GM21515 (cell line): ENCODE results near the gene EFCAB5.
"Not testable (repeated sequence)": the region's sequence is repeated elsewhere in the genome, so short reads cannot be mapped to it uniquely, and the experiment has no call there.

Experiments used
- ATAC-seq: cut with Tn5 transposase; IDR thresholded peaks from one replicate; pipeline ENCODE4 v1.9.1; 2021; ENCODE audit not compliant: unreplicated experiment

EFCAB5 gene

DNA sequence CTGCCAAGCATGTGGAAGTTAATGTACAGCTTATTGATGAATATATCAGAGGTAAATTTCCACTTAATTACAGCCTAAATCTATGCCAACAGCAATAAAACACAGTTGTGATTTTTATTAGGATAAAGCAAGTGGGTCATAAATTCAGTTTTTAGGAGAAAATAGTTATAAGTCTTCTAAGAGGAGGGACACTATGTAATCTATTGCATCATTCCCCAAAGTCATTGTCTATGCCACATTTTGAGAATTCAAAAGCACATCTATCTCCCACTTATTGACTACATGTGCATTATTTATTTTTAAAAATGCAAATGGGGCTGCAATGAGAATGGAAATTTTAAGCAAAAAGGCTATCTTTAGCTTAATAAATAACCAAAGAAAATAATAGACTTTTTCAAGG, 151.5 kb downstream of the EFCAB5 start:
- ATAC-seq = no peak

- no peak for ATAC-seq
Measured at GRCh38 chr17:30093463-30094147, 152.2 kb downstream of the EFCAB5 start.

- no peak for ATAC-seq
Measured at GRCh38 chr17:30095507-30096244, 154.2 kb downstream of the EFCAB5 start.

DNA sequence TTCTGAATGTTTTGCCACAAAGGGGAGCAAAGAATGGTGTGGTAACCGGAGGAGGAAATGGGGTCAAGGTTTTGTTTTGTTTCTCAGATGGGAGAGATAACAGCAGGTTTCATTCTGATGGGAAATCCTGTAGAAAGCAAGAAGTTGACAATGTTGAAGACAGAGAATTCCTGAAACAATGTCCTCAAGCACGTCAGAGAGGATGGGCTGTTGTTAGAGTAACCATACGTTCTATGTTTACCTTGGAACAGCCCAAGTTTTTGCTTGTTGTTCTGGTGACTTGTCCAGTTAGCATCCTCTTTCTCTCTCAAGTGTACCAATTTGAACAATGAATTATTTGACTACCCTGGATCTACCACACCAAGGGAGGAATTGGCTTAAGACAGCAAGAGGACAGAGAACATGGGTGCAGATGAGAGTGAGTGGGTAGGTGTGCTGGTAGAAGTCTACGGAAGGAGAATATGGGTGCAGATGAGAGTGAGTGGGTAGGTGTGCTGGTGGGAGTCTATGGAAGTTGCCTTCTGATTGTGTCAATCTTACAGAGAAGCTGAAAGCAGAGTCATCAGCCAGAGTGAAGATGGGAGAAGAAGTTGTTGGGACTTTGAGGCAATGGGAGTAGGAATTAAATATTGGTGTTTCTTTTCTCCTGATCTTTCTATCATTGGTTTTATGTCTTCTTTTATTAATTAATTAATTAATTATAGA, 160.4 kb downstream of the EFCAB5 start:
- no peak for ATAC-seq

DNA sequence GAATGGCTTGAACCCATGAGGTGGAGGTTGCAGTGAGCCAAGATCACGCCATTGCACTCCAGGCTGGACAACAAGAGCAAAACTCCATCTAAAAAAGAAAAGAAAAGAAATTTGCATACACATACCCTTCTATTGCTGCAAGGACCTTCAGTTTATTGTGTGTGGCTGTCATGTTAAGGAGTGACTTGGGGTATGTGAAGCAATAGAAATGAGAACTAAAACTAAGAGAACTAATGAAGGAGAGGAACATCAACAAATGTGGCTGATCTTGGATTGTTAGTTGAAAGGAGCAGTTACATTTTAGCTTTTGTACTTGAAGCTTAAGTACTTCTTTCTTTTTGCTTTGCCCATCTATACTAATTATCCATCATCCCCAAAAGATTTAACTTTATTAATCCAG, 162.5 kb downstream of the EFCAB5 start:
- no peak for ATAC-seq

DNA sequence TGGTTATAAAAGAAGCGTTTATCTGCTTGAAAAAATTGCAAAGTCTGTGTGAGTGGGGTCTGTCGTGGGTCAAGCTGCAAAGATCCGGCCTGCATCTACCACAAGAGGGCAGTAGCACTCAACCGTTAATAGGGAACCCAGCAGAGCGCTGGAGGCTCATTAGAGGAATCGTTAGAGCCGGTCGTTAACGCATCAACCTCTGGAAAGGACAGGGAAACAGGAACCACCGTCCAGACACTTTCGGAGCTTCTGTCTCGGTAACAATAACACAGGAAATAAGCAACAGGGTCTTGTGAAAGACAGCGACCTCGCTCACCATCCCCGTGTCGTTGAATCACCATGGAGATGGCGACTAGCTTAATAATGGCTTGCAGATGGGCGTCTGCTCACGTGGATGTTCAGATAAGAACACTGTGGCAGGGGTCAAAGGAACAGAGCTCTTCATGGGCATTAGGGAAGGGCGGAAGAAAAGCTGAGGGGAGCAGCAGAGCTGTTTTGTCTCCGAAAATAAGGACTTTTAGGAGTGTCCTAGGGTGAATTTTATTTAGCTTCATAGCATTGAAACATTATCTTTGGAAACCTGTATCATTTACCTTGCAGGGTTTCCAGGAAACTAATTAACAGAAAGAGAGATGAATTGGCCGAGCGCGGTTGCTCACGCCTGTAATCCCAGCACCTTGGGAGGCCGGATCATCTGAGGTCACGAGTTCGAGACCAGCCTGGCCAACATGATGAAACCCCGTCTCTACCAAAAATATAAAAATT, 163.3 kb downstream of the EFCAB5 start:
- no peak for ATAC-seq

DNA sequence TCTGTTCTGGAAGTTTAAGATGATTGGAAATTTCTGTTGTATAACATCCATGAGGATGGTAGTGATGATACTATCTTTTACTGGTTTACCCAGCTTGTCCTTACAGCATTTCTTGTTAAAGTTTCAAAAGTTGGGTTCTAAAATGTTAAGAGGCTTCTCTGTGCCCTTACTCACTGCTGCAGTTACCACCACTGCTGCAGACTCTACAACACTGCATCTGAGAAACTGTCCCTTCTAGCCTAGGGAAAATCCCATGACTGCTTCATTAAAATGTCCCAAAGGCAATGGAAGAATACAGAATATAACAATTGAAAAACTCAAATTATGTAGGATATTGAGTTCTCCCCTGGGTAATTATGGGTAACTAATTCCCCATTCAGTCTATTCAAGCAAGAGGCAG, 171.4 kb downstream of the EFCAB5 start:
- no peak for ATAC-seq

DNA sequence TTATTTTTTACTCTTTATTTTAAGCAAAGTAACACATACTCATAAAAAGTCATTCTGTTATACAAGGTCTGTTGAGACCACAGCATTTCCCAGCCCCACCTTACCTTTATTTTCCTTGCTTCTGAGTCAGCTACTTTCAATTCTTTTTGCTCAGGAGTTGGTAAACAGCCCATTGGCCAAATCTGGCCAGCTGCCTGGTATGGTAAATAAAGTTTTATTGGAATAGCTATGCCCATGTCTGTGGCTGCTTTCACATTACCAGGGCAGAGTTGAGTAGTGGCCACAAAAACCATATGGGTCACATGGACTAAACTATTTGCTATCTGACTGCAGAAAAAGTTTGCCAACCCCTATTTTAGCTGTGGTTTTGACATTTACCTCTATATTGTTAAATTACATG, 171.8 kb downstream of the EFCAB5 start:
- no peak for ATAC-seq

GRCh38 chr17:30116345-30116660, 174.9 kb downstream of the EFCAB5 start:
- ATAC-seq = peak; percentile 12

GRCh38 chr17:30116661-30117551, 175.5 kb downstream of the EFCAB5 start, which contains the start of gene NSRP1:
NSRP1 (plus strand) TSS chr17:30116816; CDS start chr17:30116844, 28 bp downstream.
- ATAC-seq = peak; percentile 70

DNA sequence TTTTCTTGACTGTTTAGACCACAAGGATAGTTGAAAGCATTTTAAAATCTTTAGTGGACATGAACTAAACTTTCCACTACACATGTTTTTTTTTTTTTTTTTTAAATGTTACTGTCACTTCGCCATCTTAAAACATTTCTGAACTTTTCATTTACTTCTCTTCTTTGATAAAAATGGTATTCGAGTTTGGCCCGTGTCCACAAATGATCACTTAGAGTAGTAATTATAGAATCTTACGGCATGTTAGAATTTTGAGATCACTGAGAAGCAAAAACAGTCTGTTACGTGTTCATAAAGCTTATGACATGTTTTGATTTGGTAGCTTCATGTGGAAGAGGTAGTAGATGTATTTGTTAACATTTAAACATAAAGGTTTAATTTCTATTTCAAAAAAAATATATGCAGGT, 176.2 kb downstream of the EFCAB5 start:
- ATAC-seq = no peak

DNA sequence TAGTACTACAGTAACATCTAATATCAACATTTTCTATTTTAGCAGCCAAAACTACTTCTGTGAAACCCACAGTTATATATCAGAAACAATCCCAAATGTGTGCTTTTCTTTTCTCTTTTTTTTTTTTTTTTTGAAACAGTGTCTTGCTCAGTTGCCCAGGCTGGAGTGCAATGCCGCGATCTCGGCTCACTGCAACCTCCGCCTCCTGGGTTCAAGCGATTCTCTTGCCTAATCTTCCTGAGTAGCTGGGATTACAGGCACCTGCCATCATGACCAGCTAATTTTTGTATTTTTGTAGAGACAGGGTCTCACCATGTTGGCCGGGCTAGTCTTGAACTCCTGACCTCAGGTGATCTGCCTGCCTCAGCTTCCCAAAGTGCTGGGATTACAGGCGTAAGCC, 177.2 kb downstream of the EFCAB5 start:
- not testable (repeated sequence) for ATAC-seq

GRCh38 chr17:30124273-30124796, 182.9 kb downstream of the EFCAB5 start:
- ATAC-seq = no peak

DNA sequence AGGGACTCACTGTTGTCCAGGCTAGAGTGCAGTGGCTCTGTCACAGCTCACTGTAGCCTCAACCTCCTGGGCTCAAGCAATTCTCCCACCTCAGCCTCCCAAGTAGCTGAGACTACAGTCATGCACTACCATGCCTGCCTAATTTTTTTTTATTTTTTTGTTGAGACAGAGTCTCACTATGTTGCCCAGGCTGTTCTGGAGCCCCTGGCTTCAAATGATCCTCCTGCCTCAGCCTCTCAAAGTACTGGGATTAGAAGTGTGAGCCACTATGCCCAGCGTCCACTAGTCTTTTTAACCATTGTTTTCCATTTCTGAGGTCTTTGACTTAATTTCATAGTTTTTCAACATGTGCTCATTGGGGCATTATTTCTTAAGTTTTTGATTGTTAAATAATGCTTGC, 188.7 kb downstream of the EFCAB5 start:
- ATAC-seq = no peak

GRCh38 chr17:30132615-30133014, 191.2 kb downstream of the EFCAB5 start:
- no peak for ATAC-seq

GRCh38 chr17:30133197-30133596, 191.8 kb downstream of the EFCAB5 start:
- no peak for ATAC-seq

- ATAC-seq = no peak
Measured at GRCh38 chr17:30134551-30134950, 193.1 kb downstream of the EFCAB5 start.

- no peak for ATAC-seq
Measured at GRCh38 chr17:30137158-30137557, 195.7 kb downstream of the EFCAB5 start.

GRCh38 chr17:30147860-30148259, 206.4 kb downstream of the EFCAB5 start:
- ATAC-seq = not testable (repeated sequence)

DNA sequence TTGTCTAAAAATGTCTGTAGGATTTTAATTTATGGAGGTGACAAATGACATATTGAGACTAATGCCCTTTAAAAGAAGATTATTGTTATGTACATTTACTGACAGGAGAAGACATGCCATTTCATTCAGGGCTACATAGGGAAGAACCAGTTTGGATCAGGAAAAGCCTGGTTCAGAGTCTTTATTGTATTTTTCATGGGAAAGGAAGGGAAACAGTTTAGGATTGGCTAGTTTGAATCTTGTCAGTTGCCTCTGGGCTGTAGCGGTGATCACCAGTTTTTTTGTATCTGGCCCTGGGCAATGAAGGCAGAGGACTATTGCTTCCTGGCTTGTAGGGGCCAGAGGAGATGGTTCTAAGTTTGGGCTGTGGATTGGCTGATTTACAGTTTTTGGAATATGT, 206.9 kb downstream of the EFCAB5 start:
- no peak for ATAC-seq
